ENCODE data around the gene TMEM164. TPM values are rescaled to one million over a fixed set of nuclear protein-coding genes. Genes with fewer than 3 reads are reported as not detected.
A peak's percentile ranks its signal among the peaks of the same experiment; 100 is the strongest.
"Not testable (repeated sequence)": the region's sequence is repeated elsewhere in the genome, so short reads cannot be mapped to it uniquely, and the experiment has no call there.

The TMEM164 gene
- 14.9 and 18.3 TPM in 2 replicates for total RNA-seq

- peak; percentile 94 for DNase-seq
- intact Hi-C loops (cut with micrococcal nuclease) = loop anchor here (1.0 to 10.0 kb wide), 3 partner anchors 142 to 465 kb away; partner anchors contain the start of gene ACSL4
- Mint-ChIP-seq H3K27ac (peak within 1 kb of the TSS; percentile 96), H3K9me3 (no peaks in the 10 kb centered on the region), H3K4me3 (peak within 1 kb of the TSS; percentile 89), H3K36me3 (ENCODE audit: low read depth) (peaks cover 9% of the 10 kb centered on the region), H3K27me3 (no peaks in the 10 kb centered on the region), H3K4me1 (peaks cover 28% of the 10 kb centered on the region)
These were observed at the start of gene TMEM164 for GRCh38 chrX:110002300-110003166. Gene TMEM164 (plus strand): TSS chrX:110003114. CDS start chrX:110003775, 661 bp downstream.

- no peak overlapping the region for H3K27ac Mint-ChIP-seq
- no peak for DNase-seq
- intact Hi-C loops (cut with micrococcal nuclease) = no loop called here
- H3K27me3 Mint-ChIP-seq = no peaks in the 10 kb centered on the region
- peaks cover 20% of the 10 kb centered on the region for H3K4me1 Mint-ChIP-seq
- no peaks in the 10 kb centered on the region for H3K36me3 Mint-ChIP-seq (ENCODE audit: low read depth)
- H3K9me3 Mint-ChIP-seq = peaks cover 11% of the 10 kb centered on the region
- no peak overlapping the region for H3K4me3 Mint-ChIP-seq
These were observed 48.6 kb upstream of the TMEM164 start for GRCh38 chrX:109954333-109954732.

- Mint-ChIP-seq H3K36me3 (ENCODE audit: low read depth) (no peaks in the 10 kb centered on the region), H3K27me3 (no peaks in the 10 kb centered on the region), H3K4me1 (peaks cover 21% of the 10 kb centered on the region), H3K4me3 (no peak overlapping the region), H3K27ac (no peak overlapping the region), H3K9me3 (peaks cover 8% of the 10 kb centered on the region)
- no peak for DNase-seq
- intact Hi-C loops (cut with micrococcal nuclease) = no loop called here
These were observed 48.0 kb upstream of the TMEM164 start for GRCh38 chrX:109954955-109955354.

- H3K27me3 Mint-ChIP-seq = no peaks in the 10 kb centered on the region
- H3K4me3 Mint-ChIP-seq = no peak overlapping the region
- H3K4me1 Mint-ChIP-seq = peaks cover 19% of the 10 kb centered on the region
- intact Hi-C loops (cut with micrococcal nuclease) = no loop called here
- H3K36me3 Mint-ChIP-seq (ENCODE audit: low read depth) = no peaks in the 10 kb centered on the region
- DNase-seq = no peak
- no peak overlapping the region for H3K27ac Mint-ChIP-seq
- H3K9me3 Mint-ChIP-seq = peaks cover 4% of the 10 kb centered on the region
These were observed 44.6 kb upstream of the TMEM164 start for GRCh38 chrX:109958266-109958665.

GRCh38 chrX:109959356-109959871 is 43.5 kb upstream of the TMEM164 start:
- no peak overlapping the region for H3K4me3 Mint-ChIP-seq
- DNase-seq = no peak
- no peaks in the 10 kb centered on the region for H3K36me3 Mint-ChIP-seq (ENCODE audit: low read depth)
- no peak overlapping the region for H3K27ac Mint-ChIP-seq
- H3K4me1 Mint-ChIP-seq = peaks cover 12% of the 10 kb centered on the region
- H3K27me3 Mint-ChIP-seq = no peaks in the 10 kb centered on the region
- peaks cover 4% of the 10 kb centered on the region for H3K9me3 Mint-ChIP-seq
- intact Hi-C loops (cut with micrococcal nuclease) = no loop called here

GRCh38 chrX:109964390-109964789 is 38.5 kb upstream of the TMEM164 start:
- no peaks in the 10 kb centered on the region for H3K9me3 Mint-ChIP-seq
- H3K27ac Mint-ChIP-seq = no peak overlapping the region
- no peak overlapping the region for H3K4me3 Mint-ChIP-seq
- intact Hi-C loops (cut with micrococcal nuclease) = no loop called here
- H3K36me3 Mint-ChIP-seq (ENCODE audit: low read depth) = no peaks in the 10 kb centered on the region
- no peaks in the 10 kb centered on the region for H3K27me3 Mint-ChIP-seq
- H3K4me1 Mint-ChIP-seq = no peaks in the 10 kb centered on the region
- no peak for DNase-seq

GRCh38 chrX:109966246-109966645 is 36.7 kb upstream of the TMEM164 start:
- Mint-ChIP-seq H3K4me1 (no peaks in the 10 kb centered on the region), H3K27ac (no peak overlapping the region), H3K36me3 (ENCODE audit: low read depth) (no peaks in the 10 kb centered on the region), H3K4me3 (no peak overlapping the region), H3K27me3 (no peaks in the 10 kb centered on the region), H3K9me3 (no peaks in the 10 kb centered on the region)
- intact Hi-C loops (cut with micrococcal nuclease) = no loop called here
- no peak for DNase-seq

- intact Hi-C loops (cut with micrococcal nuclease) = no loop called here
- Mint-ChIP-seq H3K27ac (no peak overlapping the region), H3K36me3 (ENCODE audit: low read depth) (no peaks in the 10 kb centered on the region), H3K4me1 (no peaks in the 10 kb centered on the region), H3K4me3 (no peak overlapping the region), H3K27me3 (no peaks in the 10 kb centered on the region), H3K9me3 (no peaks in the 10 kb centered on the region)
- DNase-seq = no peak
These were observed 35.8 kb upstream of the TMEM164 start for GRCh38 chrX:109967156-109967555.

- H3K27ac Mint-ChIP-seq; H3K36me3 Mint-ChIP-seq (ENCODE audit: low read depth); DNase-seq; H3K4me3 Mint-ChIP-seq; H3K9me3 Mint-ChIP-seq; intact Hi-C loops (cut with micrococcal nuclease); H3K27me3 Mint-ChIP-seq: not testable (repeated sequence)
- H3K4me1 Mint-ChIP-seq = peaks cover 11% of the 10 kb centered on the region
These were observed 32.1 kb upstream of the TMEM164 start for GRCh38 chrX:109970841-109971240.

- Mint-ChIP-seq H3K4me3 (peak overlapping the region; percentile 65), H3K27ac (peak overlapping the region; percentile 91), H3K27me3 (peaks cover 2% of the 10 kb centered on the region), H3K4me1 (peaks cover 15% of the 10 kb centered on the region), H3K9me3 (no peaks in the 10 kb centered on the region), H3K36me3 (ENCODE audit: low read depth) (peaks cover 1% of the 10 kb centered on the region)
- peak; percentile 64 for DNase-seq
- intact Hi-C loops (cut with micrococcal nuclease) = no loop called here
These were observed 27.8 kb upstream of the TMEM164 start for GRCh38 chrX:109974906-109975655.

GRCh38 chrX:109985210-109985609 is 17.7 kb upstream of the TMEM164 start:
- H3K27me3 Mint-ChIP-seq; DNase-seq; H3K4me1 Mint-ChIP-seq; intact Hi-C loops (cut with micrococcal nuclease); H3K27ac Mint-ChIP-seq; H3K36me3 Mint-ChIP-seq (ENCODE audit: low read depth); H3K4me3 Mint-ChIP-seq; H3K9me3 Mint-ChIP-seq: not testable (repeated sequence)

- H3K27me3 Mint-ChIP-seq = no peaks in the 10 kb centered on the region
- H3K9me3 Mint-ChIP-seq = no peaks in the 10 kb centered on the region
- intact Hi-C loops (cut with micrococcal nuclease) = no loop called here
- no peak for DNase-seq
- no peak overlapping the region for H3K27ac Mint-ChIP-seq
- H3K4me3 Mint-ChIP-seq = no peak overlapping the region
- no peaks in the 10 kb centered on the region for H3K36me3 Mint-ChIP-seq (ENCODE audit: low read depth)
- peaks cover 13% of the 10 kb centered on the region for H3K4me1 Mint-ChIP-seq
These were observed 15.0 kb upstream of the TMEM164 start for GRCh38 chrX:109987884-109988283.

- intact Hi-C loops (cut with micrococcal nuclease) = no loop called here
- H3K27me3 Mint-ChIP-seq = no peaks in the 10 kb centered on the region
- H3K36me3 Mint-ChIP-seq (ENCODE audit: low read depth) = no peaks in the 10 kb centered on the region
- H3K9me3 Mint-ChIP-seq = no peaks in the 10 kb centered on the region
- peak overlapping the region; percentile 23 for H3K4me3 Mint-ChIP-seq
- H3K4me1 Mint-ChIP-seq = peaks cover 18% of the 10 kb centered on the region
- no peak overlapping the region for H3K27ac Mint-ChIP-seq
- peak; percentile 60 for DNase-seq
These were observed 12.2 kb upstream of the TMEM164 start for GRCh38 chrX:109990582-109991276.

All from activated CD4-positive, alpha-beta T cell treated with anti-CD3 and anti-CD28 coated beads, Interleukin-2, amount 10 ng/mL, durations not matched to agents 24 days and 14 days (primary cell).